A172 (cell line): Measurements from ENCODE around the gene SCARB2. TPM values are rescaled to one million over a fixed set of nuclear protein-coding genes. Genes with fewer than 3 reads are reported as not detected.

ENCODE experiments used
- DNase-seq: peaks from one replicate; pipeline ENCODE4 v3.0.0-alpha.2; 2015; ENCODE audit warnings: low spot score
- total RNA-seq: library from RNA; depleted of rRNA; stranded (reverse); fragments of >200 nt; shearing (Covaris generic); gene quantifications from 2 replicates; pipeline ENCODE4 v1.2.3, GENCODE V29; 2014

The SCARB2 gene
- total RNA-seq, 1 experiment from 2014 or later = 136 TPM

- peak; percentile 26 for DNase-seq
These were observed 15.0 kb downstream of the SCARB2 start for GRCh38 chr4:76198411-76199237.

GRCh38 chr4:76197971-76198410 is 15.6 kb downstream of the SCARB2 start:
- DNase-seq = no peak

GRCh38 chr4:76197031-76197743 is 16.4 kb downstream of the SCARB2 start:
- no peak for DNase-seq

- no peak for DNase-seq
These were observed 17.2 kb downstream of the SCARB2 start for GRCh38 chr4:76196376-76196775.

- no peak for DNase-seq
These were observed 18.3 kb downstream of the SCARB2 start for GRCh38 chr4:76195326-76195725.

- DNase-seq = peak; percentile 61
These were observed 19.3 kb downstream of the SCARB2 start for GRCh38 chr4:76194325-76194724.

GRCh38 chr4:76192236-76192635 is 21.4 kb downstream of the SCARB2 start:
- no peak for DNase-seq

GRCh38 chr4:76188557-76188956 is 25.1 kb downstream of the SCARB2 start:
- no peak for DNase-seq

GRCh38 chr4:76188149-76188548 is 25.5 kb downstream of the SCARB2 start:
- DNase-seq = no peak

GRCh38 chr4:76187152-76187551 is 26.5 kb downstream of the SCARB2 start:
- no peak for DNase-seq

GRCh38 chr4:76182463-76182862 is 31.2 kb downstream of the SCARB2 start:
- DNase-seq = no peak

- peak; percentile 46 for DNase-seq
These were observed 34.0 kb downstream of the SCARB2 start for GRCh38 chr4:76179398-76180318.

- DNase-seq = no peak
These were observed 35.3 kb downstream of the SCARB2 start for GRCh38 chr4:76178296-76178695.

- DNase-seq = no peak
These were observed 35.9 kb downstream of the SCARB2 start for GRCh38 chr4:76177709-76178108.

GRCh38 chr4:76175336-76175735 is 38.3 kb downstream of the SCARB2 start:
- DNase-seq = no peak

GRCh38 chr4:76174216-76174615 is 39.4 kb downstream of the SCARB2 start:
- no peak for DNase-seq

- no peak for DNase-seq
These were observed 44.9 kb downstream of the SCARB2 start for GRCh38 chr4:76168688-76169087.

GRCh38 chr4:76166480-76166879 is 47.1 kb downstream of the SCARB2 start:
- DNase-seq = no peak

- no peak for DNase-seq
These were observed 53.3 kb downstream of the SCARB2 start for GRCh38 chr4:76160355-76160754.

GRCh38 chr4:76156635-76157034 is 57.0 kb downstream of the SCARB2 start:
- no peak for DNase-seq

GRCh38 chr4:76155979-76156378 is 57.6 kb downstream of the SCARB2 start:
- DNase-seq = no peak

GRCh38 chr4:76153356-76153755 is 60.3 kb downstream of the SCARB2 start:
- no peak for DNase-seq
